Measurements from ENCODE around the gene TSG101.

GRCh38 chr11:18471995-18472394, 54.7 kb downstream of the TSG101 start:
- no peak for TF ChIP-seq CTCF (IDR thresholded peaks at IDR 0.05)
- no peak for TF ChIP-seq ZFX (IDR thresholded peaks at IDR 0.05; ENCODE audit: borderline replicate concordance)
